ENCODE results near the gene MAP4K3.
"Not testable (repeated sequence)": the region's sequence is repeated elsewhere in the genome, so short reads cannot be mapped to it uniquely, and the experiment has no call there.

The MAP4K3 gene

GRCh38 chr2:39300044-39300978, 136.8 kb downstream of the MAP4K3 start:
- no peak for DNase-seq

DNA sequence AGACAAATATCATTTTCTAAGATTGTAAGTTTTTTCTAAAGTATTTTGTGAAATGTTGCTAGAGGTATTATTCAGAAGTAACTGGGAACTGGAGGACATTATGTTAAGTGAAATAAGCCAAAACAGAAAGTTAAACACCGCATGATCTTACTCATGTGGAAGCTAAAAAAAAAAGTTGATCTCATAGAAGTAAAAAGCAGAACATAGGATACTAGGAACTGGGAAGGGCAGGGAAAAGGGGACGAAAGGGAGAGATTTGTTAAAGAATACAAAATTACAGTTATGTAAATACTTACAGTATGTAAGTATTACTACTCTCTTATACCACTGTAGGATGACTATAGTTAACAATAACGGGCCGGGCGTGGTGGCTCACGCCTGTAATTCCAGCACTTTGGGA, 146.7 kb downstream of the MAP4K3 start:
- DNase-seq, result no peak

- DNase-seq, result no peak
Observed at GRCh38 chr2:39289609-39290008, 147.5 kb downstream of the MAP4K3 start.

- no peak for DNase-seq
Observed at GRCh38 chr2:39283561-39283960, 153.5 kb downstream of the MAP4K3 start.

GRCh38 chr2:39281391-39281790, 155.7 kb downstream of the MAP4K3 start:
- no peak for DNase-seq

DNA sequence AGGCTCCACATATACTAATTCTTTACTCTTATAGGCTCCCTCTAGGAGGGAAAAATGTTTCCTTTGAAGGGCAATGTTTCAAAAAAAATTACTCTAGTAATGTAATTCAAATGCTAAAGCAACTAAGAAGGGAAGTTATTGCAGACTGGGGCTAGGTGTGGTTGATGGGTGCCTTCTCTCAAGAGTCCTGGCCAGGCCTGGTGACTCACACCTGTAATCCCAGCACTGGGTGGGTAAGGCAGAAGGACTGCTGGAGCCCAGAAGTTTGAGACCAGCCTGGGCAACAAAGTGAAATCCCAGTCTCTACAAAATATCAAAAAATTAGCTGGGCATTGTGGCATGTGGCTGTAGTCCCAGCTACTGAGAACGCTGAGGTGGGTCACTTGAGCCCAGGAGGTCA, 162.1 kb downstream of the MAP4K3 start:
- DNase-seq, result no peak

DNA sequence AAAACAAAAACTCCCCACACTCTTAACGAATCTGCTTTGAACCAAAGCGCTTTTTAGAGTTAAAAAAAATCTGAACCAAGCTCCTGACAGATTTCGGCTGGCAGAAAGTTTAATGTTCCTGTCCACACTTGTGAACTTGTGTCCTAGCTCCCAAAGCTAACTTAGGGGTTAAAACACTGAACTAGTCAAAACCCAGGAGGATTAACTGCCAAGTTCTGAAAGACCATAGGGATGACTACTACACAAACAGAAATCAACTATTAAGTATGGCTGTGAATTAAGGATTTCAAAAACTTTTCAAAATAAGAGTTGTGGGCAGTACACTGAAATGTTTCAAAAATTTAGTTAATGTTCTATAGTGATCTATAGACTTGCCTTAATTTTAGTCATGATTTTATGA, 167.1 kb downstream of the MAP4K3 start:
- no peak for DNase-seq

DNA sequence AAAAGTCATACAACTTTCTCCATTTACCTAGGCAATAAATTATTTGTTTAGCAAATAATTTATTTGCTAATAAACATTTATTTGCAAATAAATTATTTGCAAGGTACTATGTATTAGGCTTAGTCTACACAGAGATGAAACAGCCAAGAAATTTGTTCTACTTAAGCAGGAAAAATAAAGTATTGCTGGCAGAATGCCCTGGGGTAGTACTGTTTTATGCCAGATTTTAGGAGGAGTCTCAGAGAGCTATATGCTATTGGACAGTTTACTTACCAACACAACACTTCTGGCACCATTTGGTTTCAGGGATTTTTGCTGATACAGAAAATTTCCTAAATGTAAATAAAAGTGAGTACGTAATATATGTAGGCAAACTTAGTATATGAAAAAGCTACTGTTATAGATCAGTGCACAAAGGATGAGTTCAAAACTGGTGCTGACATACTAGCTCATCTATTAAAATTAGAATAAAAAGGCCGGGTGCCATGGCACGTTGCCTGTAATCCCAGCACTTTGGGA, 170.1 kb downstream of the MAP4K3 start:
- no peak for DNase-seq

GRCh38 chr2:39266139-39266805, 170.8 kb downstream of the MAP4K3 start:
- DNase-seq, result peak; percentile 77

DNA sequence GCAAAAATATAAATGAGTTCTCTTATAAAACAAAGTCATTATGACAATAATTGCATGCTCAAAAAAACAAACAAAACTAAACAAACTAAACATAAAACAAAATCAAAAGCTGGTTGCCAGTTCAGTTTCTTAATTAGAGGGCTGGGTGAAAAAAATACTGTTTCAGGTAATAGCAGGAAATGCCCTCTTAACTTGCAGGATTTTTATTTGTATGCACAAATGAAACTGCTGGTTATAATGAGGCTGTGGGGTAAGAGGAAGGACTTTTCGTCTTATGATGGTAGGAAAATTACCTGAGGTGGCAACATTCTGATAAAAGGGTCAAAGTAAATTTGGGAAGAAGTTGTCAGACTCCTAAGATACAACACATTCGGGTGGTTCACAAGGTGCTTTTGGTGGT, 171.8 kb downstream of the MAP4K3 start:
- no peak for DNase-seq

- DNase-seq, result peak; percentile 52
Observed at GRCh38 chr2:39264733-39265132, 172.4 kb downstream of the MAP4K3 start.

DNA sequence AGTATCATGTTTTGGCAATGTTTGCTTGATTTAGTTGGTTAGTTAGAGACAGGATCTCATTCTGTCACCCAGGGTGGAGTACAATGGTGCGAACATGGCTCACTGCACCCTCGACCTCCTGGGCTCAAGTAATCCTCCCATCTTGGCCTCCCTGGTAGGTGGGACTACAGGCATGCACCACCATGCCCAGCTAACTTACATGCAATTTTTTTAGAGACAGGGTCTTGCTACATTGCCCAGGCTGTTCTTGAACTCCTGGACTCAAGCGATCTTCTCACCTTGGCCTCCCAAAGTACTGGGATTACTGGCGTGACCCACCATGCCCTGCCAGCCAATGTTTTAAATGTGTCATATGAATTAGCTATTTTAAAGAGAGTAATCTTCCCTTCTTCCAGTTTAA, 177.0 kb downstream of the MAP4K3 start:
- no peak for DNase-seq

GRCh38 chr2:39256040-39256439, 181.0 kb downstream of the MAP4K3 start:
- no peak for DNase-seq

DNA sequence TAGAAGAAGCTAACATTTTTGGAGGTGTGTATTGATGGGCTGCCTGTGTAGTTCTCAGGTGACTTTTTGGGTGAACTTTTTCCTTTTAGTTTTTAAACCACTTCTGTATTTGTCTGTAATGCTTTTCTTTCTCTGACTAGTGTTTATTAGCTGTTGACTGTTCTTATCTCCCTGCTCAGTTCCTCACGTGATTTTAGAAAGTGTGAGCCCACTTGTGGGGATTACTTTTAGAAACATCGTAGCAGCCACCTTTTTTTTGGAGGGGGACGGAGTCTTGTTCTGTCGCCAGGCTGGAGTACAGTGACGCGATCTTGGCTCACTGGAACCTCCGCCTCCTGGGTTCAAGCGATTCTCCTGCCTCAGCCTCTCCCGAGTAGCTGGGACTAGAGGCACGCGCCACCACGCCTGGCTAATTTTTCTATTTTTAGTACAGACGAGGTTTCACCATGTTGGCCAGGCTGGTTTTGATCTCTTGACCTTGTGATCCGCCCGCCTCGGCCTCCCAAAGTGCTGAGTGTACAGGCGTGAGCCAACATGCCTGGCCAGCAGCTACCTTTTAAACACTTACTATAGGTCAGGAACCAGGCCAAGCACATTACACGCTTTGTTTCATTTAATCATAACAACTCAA, 184.1 kb downstream of the MAP4K3 start:
- DNase-seq, result no peak

- no peak for DNase-seq
Observed at GRCh38 chr2:39247512-39248043, 189.5 kb downstream of the MAP4K3 start.

DNA sequence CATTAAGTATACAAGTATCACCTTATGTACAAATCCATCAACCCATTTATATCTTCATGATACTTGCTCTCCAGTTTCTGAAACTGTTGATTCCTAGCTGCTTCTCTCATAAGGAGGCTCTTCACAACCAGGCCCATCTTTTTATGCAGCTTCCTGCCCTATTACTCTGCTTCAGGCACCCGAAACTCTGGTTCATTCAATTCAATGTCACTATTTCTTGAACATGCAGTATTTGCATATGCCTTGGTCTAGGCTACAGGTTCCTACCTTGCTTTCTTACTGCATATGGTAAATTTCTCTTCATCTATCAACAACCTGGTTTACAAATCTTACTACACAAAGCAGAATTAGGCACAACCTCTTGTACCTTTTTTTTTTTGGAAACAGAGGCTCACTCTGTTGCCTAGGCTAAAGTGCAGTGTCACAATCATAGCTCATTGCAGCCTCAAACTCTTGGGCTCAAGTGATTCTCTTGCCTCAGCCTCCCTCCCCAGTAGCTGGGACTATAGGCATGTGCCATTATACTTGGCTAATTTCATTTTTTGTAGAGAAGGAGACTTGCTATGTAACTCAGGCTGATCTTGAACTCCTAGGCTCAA, 190.6 kb downstream of the MAP4K3 start:
- DNase-seq, result no peak

- DNase-seq, result peak; percentile 57
Observed at GRCh38 chr2:39244963-39245625, 192.0 kb downstream of the MAP4K3 start.

GRCh38 chr2:39244241-39244862, 192.7 kb downstream of the MAP4K3 start:
- DNase-seq, result not testable (repeated sequence)

GRCh38 chr2:39243469-39244123, 193.5 kb downstream of the MAP4K3 start, which contains the start of gene CDKL4:
TSS of gene CDKL4 (minus strand) at chr2:39243970.
- no peak for DNase-seq

- no peak for DNase-seq
Observed at GRCh38 chr2:39241588-39241987, 195.5 kb downstream of the MAP4K3 start.

- no peak for DNase-seq
Observed at GRCh38 chr2:39240758-39241157, 196.3 kb downstream of the MAP4K3 start.

Data from MV-4-11 (cell line).